OCI-LY1 (cell line): Measurements from ENCODE around the gene TRIO.

Experiments
- CTCF ChIP-seq: fragments of 200-600 bp; sonication (generic), shearing (Covaris generic); IDR thresholded peaks from 2 replicates; pipeline ENCODE4 v1.5.1; 2017; ENCODE audit warnings: mild to moderate bottlenecking, antibody characterized with exemption, low read length, moderate library complexity, mixed read lengths
- EZH2 ChIP-seq: fragments of 200-600 bp; sonication (generic), shearing (Covaris generic); IDR thresholded peaks from 2 replicates; pipeline ENCODE4 v1.8.0; 2017; ENCODE audit warnings: borderline replicate concordance, mixed run types, mild to moderate bottlenecking, antibody characterized with exemption, low read length, moderate library complexity, mixed read lengths

- TF ChIP-seq CTCF: no peak
- no peak for TF ChIP-seq EZH2
Observed at GRCh38 chr5:14245132-14245925, 102.2 kb downstream of the TRIO start.
